Measurements from ENCODE around the gene APLP2.
A peak's percentile ranks its signal among the peaks of the same experiment; 100 is the strongest.

The APLP2 gene

GRCh38 chr11:130122141-130122575 lies 52.5 kb downstream of the APLP2 start:
- no peak for DNase-seq

DNA sequence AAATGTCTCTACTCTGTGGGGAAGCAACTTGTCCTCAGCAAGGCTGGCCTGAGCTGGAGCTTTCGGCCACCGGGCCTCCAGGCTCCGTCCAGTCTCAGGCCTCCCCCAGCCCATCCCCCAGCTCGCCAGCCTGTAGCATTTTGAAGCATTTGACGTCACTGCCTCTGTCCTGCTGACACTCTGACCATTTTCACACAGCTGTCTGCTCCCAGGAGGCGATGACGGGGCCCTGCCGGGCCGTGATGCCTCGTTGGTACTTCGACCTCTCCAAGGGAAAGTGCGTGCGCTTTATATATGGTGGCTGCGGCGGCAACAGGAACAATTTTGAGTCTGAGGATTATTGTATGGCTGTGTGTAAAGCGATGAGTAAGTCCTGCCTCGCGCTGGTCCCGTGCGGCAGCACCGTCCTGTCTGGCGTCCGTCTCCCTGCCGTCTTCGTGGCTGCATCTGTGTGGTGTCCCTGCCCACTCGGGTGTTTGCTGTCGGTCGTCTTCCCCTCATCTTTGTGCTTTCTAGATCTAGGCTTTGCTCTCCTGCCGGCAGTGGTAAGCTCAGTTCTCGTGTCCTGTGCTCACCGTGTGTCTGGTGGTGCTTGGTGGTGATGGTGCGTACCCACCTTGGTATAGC lies 53.8 kb downstream of the APLP2 start:
- no peak for DNase-seq

GRCh38 chr11:130124096-130124495 lies 54.4 kb downstream of the APLP2 start:
- peak; percentile 33 for DNase-seq

DNA sequence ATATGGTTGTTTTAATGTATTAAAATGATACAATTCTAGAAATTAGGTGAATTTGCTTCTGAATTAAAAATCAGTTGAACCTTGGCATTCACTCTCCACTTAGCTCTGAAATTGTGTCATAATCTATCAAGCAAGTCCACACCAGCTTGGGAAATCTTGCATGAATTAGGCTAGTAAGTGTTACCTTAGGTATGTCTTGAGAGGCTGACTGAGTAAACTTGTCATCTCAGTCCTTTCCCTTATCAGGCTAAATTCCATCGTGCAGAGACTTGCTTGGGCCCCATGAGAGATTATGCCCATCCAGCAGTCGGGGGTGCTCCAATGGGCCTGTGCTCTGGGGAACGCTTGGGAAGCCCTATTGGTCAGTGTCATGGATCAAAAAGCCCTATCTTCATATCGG lies 55.9 kb downstream of the APLP2 start:
- no peak for DNase-seq

DNA sequence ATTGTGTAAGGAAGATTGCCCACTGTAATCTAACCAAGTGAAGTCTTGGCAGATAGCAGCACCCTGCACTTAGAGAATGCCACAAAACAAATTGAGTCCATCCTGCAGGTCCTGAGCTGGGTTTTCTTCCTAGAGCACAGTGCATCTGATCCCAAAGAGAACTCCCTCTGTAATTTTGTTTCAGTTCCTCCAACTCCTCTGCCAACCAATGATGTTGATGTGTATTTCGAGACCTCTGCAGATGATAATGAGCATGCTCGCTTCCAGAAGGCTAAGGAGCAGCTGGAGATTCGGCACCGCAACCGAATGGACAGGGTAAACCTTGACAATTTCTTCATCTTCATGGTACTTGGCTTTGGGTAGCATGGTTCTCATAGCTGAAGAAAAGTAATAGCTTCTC lies 56.8 kb downstream of the APLP2 start:
- no peak for DNase-seq

- DNase-seq = no peak
These were observed 57.8 kb downstream of the APLP2 start for GRCh38 chr11:130127509-130127908.

- DNase-seq = no peak
These were observed 58.9 kb downstream of the APLP2 start for GRCh38 chr11:130128626-130129025.

- DNase-seq = no peak
These were observed 60.2 kb downstream of the APLP2 start for GRCh38 chr11:130129922-130130321.

DNA sequence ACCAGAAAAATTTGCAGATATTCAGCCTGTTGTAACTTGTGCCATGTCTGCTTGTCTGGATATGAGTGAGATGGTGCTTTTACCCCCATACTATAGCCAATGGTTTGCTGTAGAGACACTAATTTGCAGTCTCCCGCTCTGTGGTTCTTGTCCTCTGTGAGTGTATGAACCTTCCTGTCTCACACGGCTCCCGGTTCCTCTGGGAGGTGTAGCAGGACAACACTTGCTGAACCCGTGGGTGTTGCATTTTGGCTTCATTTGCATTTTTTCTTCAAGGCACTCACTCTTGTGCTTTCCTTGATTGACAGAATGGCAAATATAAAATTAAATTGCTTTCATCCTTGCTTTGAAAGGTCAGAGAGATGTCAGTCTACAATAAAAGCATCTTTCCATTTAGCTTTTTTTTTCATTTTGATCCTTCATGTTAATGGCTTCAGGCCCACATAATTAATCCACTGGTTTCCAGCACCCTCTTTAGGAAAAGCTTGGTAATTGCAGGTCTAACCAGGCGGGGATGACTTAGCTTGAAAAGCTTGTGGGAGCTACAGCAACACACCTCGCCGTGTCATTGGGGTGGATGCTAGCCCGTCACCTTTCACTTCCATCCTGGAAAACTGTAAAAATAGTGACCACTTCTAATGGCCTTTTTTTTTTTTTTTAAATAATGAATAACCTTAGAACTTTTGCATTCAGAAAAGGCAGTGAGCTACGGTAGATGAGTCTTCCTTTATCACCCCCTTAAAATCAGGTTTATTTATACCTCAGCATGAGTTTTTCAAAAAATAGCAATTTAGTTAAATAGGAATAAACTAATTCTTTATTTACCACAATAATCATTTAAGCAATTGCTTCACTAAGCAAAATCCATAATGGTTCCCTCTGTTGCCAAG lies 62.5 kb downstream of the APLP2 start:
- peak; percentile 86 for DNase-seq

DNA sequence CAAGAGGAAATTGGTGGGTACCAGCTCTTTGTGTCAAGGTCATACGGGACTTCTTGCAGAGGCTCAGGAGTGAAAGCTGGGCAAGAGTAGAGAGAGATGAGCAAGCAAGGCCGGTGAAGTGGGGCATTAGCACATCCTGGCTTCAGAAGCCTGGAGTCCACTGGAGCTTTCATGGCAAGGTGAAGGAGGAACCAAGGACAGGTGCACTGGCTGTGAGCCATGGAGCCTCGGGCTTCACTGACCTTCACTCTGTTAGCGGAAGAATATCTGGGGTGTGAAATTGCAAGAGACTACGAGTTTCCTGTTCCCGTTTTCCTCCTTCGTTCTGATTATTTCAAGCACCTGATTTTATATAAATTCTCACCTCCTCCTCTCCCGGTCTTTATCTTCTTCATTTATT lies 64.0 kb downstream of the APLP2 start:
- no peak for DNase-seq

- DNase-seq = no peak
These were observed 66.4 kb downstream of the APLP2 start for GRCh38 chr11:130136107-130136506.

DNA sequence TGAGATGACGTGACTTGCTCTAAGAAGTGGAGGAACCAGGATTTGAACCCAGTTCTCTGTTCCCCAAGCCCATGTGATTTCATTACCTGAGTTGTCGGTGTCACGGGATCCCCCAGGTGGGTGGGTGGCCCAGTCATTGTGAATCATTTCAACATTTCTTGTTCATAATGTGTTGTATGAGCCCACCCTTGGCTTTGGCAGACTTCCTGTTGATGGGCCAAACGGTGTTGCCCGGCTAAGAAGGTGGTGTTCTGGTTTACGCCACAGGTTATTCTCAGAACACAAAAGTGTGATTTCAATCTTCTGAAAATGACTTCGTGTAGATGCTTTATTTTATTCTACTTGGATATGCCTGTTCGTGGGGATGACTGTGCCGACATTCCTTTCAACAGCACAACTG lies 68.3 kb downstream of the APLP2 start:
- DNase-seq = no peak

DNA sequence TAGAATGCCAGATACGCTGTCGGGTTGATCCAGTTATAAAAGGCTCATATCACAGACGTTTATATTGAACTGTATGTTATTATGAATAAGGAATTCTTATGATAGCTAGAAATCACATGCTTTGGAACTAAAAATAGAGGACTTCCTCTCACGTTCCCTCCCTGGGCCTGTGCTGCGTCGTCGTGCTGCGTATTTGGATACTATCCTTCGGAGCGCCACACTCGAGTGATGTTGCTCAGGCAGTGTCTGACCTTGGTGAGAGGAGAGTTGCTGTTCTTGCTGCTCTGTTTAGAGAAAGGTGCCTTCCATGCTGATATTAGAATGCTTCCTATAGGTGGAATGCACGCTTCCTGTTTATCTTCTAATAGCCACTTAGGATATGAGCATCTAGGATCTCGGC lies 69.7 kb downstream of the APLP2 start:
- no peak for DNase-seq

DNA sequence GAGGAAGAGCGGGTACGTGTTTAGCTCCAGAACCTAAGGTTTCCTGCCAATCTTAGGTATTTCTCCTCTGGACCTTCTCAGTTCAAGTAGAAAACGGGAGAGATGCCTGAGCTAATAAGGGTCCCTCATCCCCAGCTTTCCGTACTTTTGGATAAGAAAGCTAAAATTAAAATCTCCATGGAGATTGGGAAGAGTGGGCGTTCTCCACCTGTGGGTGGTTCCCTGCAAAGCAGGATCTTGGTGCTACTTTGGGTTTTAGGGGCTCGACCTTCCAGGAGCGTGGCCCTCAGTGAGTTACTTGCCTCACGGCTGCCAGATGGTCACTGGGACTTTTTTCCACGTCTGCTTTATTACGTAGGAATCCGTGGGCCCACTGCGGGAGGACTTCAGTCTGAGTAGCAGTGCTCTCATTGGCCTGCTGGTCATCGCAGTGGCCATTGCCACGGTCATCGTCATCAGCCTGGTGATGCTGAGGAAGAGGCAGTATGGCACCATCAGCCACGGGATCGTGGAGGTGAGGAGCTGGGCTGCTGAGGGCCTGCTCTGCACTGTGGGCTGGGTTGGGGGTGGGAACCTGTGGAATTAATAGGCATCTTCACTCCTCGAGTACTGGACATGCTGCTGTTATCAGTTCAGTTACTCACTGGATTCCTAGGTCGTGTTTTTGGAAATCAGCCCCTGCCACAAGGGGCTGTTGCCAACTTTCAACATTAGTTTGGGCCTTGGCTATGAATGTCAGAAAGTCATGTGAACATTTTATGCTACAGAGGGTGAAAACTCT lies 72.1 kb downstream of the APLP2 start:
- no peak for DNase-seq

DNA sequence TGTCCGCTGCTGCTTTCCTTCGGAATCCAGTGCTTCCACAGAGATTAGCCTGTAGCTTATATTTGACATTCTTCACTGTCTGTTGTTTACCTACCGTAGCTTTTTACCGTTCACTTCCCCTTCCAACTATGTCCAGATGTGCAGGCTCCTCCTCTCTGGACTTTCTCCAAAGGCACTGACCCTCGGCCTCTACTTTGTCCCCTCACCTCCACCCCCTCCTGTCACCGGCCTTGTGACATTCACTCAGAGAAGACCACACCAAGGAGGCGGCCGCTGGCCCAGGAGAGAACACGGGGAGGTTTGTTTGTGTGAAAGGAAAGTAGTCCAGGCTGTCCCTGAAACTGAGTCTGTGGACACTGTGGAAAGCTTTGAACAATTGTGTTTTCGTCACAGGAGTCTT lies 74.4 kb downstream of the APLP2 start:
- DNase-seq = no peak

DNA sequence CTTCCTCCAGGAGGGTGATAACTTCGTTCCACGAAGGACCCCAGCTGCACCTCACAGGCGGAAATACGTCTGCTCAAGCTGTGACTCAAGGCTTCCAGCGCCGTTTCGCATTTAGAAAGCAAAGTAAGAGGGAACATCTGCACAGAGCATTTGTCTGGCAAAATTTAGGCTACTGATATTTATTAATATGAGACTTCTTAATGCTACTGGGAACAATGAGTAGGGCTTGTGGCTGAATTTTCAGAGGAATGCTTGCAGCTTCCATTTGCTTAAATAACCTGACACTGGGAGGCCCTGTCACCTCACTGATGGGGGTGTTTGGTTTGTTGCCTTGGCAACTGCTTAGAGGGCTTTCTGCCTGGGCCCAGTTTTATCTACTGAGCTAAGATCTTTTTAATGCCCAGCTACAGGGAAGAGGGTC lies 75.2 kb downstream of the APLP2 start:
- peak; percentile 14 for DNase-seq

DNA sequence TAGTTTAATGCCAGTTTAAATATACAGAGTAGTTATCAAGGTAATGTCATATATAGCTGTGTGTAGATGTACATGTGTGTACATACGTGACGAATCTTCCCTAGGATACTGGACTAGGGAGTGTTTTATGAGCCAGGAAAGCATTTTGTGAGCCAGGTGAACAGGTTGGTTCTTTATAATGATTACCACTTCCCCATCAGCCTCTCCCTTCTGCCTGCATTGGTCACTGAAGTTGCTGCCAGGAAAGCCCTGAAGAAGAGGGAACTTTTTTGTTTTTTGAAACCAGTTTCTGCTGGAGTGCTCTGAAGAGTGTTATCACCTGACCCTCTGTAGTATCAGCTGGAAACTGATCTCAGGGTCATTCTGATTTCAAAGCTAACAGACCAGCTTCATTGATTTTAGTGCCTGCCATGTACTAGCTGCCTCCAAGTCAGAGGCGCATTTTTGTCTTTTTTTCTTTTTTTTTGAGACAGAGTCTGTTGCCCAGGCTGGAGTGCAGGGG lies 75.7 kb downstream of the APLP2 start:
- DNase-seq = no peak

DNA sequence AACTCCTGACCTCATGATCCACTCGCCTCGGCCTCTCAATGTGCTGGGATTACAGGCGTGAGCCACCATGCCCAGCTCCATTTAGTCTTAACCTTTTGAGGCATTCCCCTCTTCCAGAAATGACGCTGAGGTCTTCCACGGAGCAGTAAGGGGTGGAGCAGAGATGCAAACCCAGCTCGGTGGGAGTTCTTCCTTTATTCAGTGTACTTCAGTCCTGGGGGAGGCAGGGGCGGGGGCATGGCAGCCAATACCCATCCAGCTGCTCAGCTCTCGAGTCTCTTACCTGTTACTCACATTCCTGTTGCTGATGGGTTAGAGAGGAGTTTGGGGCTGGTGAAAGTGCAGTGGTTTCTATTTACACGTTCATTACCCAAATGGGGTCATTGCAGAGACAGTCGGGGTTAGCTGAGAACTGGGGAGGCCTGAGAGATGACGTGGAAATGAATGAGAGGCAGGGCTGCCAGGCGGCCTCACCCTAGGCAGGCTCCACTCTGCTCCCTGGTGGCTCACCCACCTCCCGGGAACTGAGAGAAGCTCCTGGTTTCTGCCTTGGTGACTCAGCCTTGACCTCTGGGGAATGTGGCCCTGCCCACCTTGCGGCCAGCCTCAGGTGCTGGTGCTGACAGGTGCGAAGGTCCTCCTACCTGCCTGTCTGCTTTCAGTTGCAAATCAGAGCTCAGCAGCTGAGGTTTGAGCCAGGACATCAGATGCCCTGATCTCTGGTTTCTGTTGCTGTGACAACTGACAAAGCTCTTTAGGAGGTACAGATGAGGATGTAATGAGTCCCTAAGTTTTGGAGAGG lies 76.5 kb downstream of the APLP2 start:
- no peak for DNase-seq

DNA sequence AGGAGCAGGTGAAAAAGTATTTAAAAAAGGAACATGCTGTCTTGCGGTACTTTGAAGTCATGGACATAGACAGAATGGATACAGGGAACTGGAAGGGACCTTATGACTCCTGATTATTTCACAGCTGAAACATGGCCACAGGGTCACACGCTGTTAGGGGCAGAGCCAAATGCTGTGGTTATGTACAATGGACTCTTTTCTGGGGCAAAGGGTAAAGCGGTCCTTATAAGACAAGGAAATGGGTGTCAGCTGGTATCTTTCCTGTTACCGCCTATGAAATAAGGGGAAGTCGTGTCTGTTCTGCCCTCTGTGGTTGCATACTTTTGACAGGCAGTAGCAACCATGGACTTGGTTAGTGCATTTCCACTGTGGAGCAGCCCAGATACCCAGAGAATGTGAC lies 77.1 kb downstream of the APLP2 start:
- DNase-seq = peak; percentile 51

- no peak for DNase-seq
These were observed 79.2 kb downstream of the APLP2 start for GRCh38 chr11:130148796-130149326.

DNA sequence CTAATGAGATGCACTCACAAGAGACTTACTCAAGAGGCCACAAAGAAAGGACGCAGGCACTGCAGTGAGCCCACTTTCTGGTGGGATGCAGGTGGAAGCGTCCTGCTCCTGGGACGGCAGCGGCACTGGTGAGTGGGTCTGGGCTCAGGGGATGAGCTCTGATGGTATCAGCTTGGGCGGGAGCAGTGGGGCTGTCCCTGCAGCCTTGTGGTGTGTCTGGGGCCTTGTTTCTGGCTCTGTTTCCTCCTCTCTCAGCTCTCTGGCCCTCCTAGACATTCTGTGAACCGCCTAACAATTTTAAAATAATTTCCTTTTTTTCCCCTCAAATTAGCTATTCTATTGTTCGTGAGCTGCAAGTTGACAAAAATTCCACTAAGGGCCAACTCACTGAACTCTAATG lies 81.1 kb downstream of the APLP2 start:
- no peak for DNase-seq

DNA sequence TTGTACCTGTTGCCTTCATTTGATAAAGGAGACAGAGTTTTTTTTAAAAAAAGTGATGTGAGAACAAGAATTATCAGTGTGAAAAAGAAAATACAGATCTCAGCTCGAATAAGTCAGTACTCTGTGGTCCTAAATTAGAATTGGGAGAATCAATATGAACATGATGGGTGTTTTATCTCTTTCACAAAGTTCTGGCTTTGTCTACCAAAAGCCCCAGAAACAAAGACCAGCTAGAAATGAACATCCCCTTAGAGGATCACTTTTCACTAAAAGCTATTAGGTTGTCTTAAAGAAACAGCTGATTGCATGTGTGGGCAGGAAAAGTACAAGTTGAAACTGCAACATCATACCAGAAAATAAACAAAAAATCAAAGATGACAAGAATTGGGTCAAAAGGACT lies 81.5 kb downstream of the APLP2 start:
- DNase-seq = no peak
